ENCODE measurements around the gene NLN.
A peak's percentile ranks its signal among the peaks of the same experiment; 100 is the strongest.
"Not testable (repeated sequence)": the region's sequence is repeated elsewhere in the genome, so short reads cannot be mapped to it uniquely, and the experiment has no call there.

The NLN gene

GRCh38 chr5:65708145-65708544, 13.9 kb upstream of the NLN start:
- no peaks in the 10 kb centered on the region for H3K27me3 ChIP-seq (ENCODE audit: insufficient read depth, low read length)
- no peaks in the 10 kb centered on the region for H3K4me1 ChIP-seq (ENCODE audit: insufficient read depth, low read length)
- no peaks in the 10 kb centered on the region for H3K9me3 ChIP-seq (ENCODE audit: low read length)
- H3K4me3 ChIP-seq (ENCODE audit: low read length) = no peak overlapping the region
- peaks cover 29% of the 10 kb centered on the region for H3K36me3 ChIP-seq (ENCODE audit: insufficient read depth, low read length)
- H2AFZ ChIP-seq (ENCODE audit: low read depth, low read length) = no peak overlapping the region

- Histone ChIP-seq H3K27me3 (ENCODE audit: insufficient read depth, low read length) (no peaks in the 10 kb centered on the region), H3K36me3 (ENCODE audit: insufficient read depth, low read length) (peaks cover 35% of the 10 kb centered on the region), H3K4me1 (ENCODE audit: insufficient read depth, low read length) (peaks cover 15% of the 10 kb centered on the region), H3K9me3 (ENCODE audit: low read length) (peaks cover 8% of the 10 kb centered on the region), H2AFZ (ENCODE audit: low read depth, low read length) (no peak overlapping the region), H3K4me3 (ENCODE audit: low read length) (no peak overlapping the region)
Measured at GRCh38 chr5:65718576-65719310, 3.3 kb upstream of the NLN start.

GRCh38 chr5:65721050-65721719, 820 bp upstream of the NLN start:
- peaks cover 15% of the 10 kb centered on the region for H3K4me1 ChIP-seq (ENCODE audit: insufficient read depth, low read length)
- H3K27me3 ChIP-seq (ENCODE audit: insufficient read depth, low read length) = no peaks in the 10 kb centered on the region
- peaks cover 4% of the 10 kb centered on the region for H3K9me3 ChIP-seq (ENCODE audit: low read length)
- H3K36me3 ChIP-seq (ENCODE audit: insufficient read depth, low read length) = peaks cover 23% of the 10 kb centered on the region
- peak overlapping the region; percentile 89 for H2AFZ ChIP-seq (ENCODE audit: low read depth, low read length)
- peak overlapping the region; percentile 89 for H3K4me3 ChIP-seq (ENCODE audit: low read length)

- Histone ChIP-seq H2AFZ (ENCODE audit: low read depth, low read length) (peak overlapping the region; percentile 20), H3K4me3 (ENCODE audit: low read length) (peak overlapping the region; percentile 89), H3K36me3 (ENCODE audit: insufficient read depth, low read length) (peaks cover 10% of the 10 kb centered on the region), H3K4me1 (ENCODE audit: insufficient read depth, low read length) (peaks cover 15% of the 10 kb centered on the region), H3K9me3 (ENCODE audit: low read length) (no peaks in the 10 kb centered on the region), H3K27me3 (ENCODE audit: insufficient read depth, low read length) (no peaks in the 10 kb centered on the region)
Measured at GRCh38 chr5:65722575-65723403, 784 bp downstream of the NLN start.

- H3K36me3 ChIP-seq (ENCODE audit: insufficient read depth, low read length) = no peaks in the 10 kb centered on the region
- H3K9me3 ChIP-seq (ENCODE audit: low read length) = peaks cover 2% of the 10 kb centered on the region
- no peaks in the 10 kb centered on the region for H3K27me3 ChIP-seq (ENCODE audit: insufficient read depth, low read length)
- H3K4me3 ChIP-seq (ENCODE audit: low read length) = no peak overlapping the region
- no peak overlapping the region for H2AFZ ChIP-seq (ENCODE audit: low read depth, low read length)
- peaks cover 6% of the 10 kb centered on the region for H3K4me1 ChIP-seq (ENCODE audit: insufficient read depth, low read length)
Measured at GRCh38 chr5:65727491-65728156, 5.6 kb downstream of the NLN start.

- no peaks in the 10 kb centered on the region for H3K27me3 ChIP-seq (ENCODE audit: insufficient read depth, low read length)
- no peak overlapping the region for H2AFZ ChIP-seq (ENCODE audit: low read depth, low read length)
- no peak overlapping the region for H3K4me3 ChIP-seq (ENCODE audit: low read length)
- H3K36me3 ChIP-seq (ENCODE audit: insufficient read depth, low read length) = no peaks in the 10 kb centered on the region
- peaks cover 1% of the 10 kb centered on the region for H3K4me1 ChIP-seq (ENCODE audit: insufficient read depth, low read length)
- H3K9me3 ChIP-seq (ENCODE audit: low read length) = peaks cover 2% of the 10 kb centered on the region
Measured at GRCh38 chr5:65728218-65728617, 6.2 kb downstream of the NLN start.

- Histone ChIP-seq H3K4me3 (ENCODE audit: low read length) (no peak overlapping the region), H3K36me3 (ENCODE audit: insufficient read depth, low read length) (no peaks in the 10 kb centered on the region), H3K9me3 (ENCODE audit: low read length) (peaks cover 2% of the 10 kb centered on the region), H2AFZ (ENCODE audit: low read depth, low read length) (no peak overlapping the region), H3K4me1 (ENCODE audit: insufficient read depth, low read length) (no peaks in the 10 kb centered on the region), H3K27me3 (ENCODE audit: insufficient read depth, low read length) (no peaks in the 10 kb centered on the region)
Measured at GRCh38 chr5:65730910-65731309, 8.9 kb downstream of the NLN start.

GRCh38 chr5:65732046-65732445, 10.0 kb downstream of the NLN start:
- H3K4me1 ChIP-seq (ENCODE audit: insufficient read depth, low read length); H3K27me3 ChIP-seq (ENCODE audit: insufficient read depth, low read length); H2AFZ ChIP-seq (ENCODE audit: low read depth, low read length); H3K4me3 ChIP-seq (ENCODE audit: low read length); H3K9me3 ChIP-seq (ENCODE audit: low read length); H3K36me3 ChIP-seq (ENCODE audit: insufficient read depth, low read length): not testable (repeated sequence)

GRCh38 chr5:65734196-65734775, 12.3 kb downstream of the NLN start:
- H2AFZ ChIP-seq (ENCODE audit: low read depth, low read length); H3K27me3 ChIP-seq (ENCODE audit: insufficient read depth, low read length); H3K36me3 ChIP-seq (ENCODE audit: insufficient read depth, low read length); H3K4me1 ChIP-seq (ENCODE audit: insufficient read depth, low read length); H3K9me3 ChIP-seq (ENCODE audit: low read length); H3K4me3 ChIP-seq (ENCODE audit: low read length): not testable (repeated sequence)

- Histone ChIP-seq H3K36me3 (ENCODE audit: insufficient read depth, low read length) (no peaks in the 10 kb centered on the region), H2AFZ (ENCODE audit: low read depth, low read length) (no peak overlapping the region), H3K4me3 (ENCODE audit: low read length) (no peak overlapping the region), H3K9me3 (ENCODE audit: low read length) (peaks cover 2% of the 10 kb centered on the region), H3K4me1 (ENCODE audit: insufficient read depth, low read length) (no peaks in the 10 kb centered on the region), H3K27me3 (ENCODE audit: insufficient read depth, low read length) (no peaks in the 10 kb centered on the region)
Measured at GRCh38 chr5:65734921-65735320, 12.9 kb downstream of the NLN start.

GRCh38 chr5:65736011-65736410, 14.0 kb downstream of the NLN start:
- H3K4me3 ChIP-seq (ENCODE audit: low read length) = no peak overlapping the region
- H3K36me3 ChIP-seq (ENCODE audit: insufficient read depth, low read length) = no peaks in the 10 kb centered on the region
- no peaks in the 10 kb centered on the region for H3K27me3 ChIP-seq (ENCODE audit: insufficient read depth, low read length)
- H3K4me1 ChIP-seq (ENCODE audit: insufficient read depth, low read length) = no peaks in the 10 kb centered on the region
- H3K9me3 ChIP-seq (ENCODE audit: low read length) = no peaks in the 10 kb centered on the region
- no peak overlapping the region for H2AFZ ChIP-seq (ENCODE audit: low read depth, low read length)

- Histone ChIP-seq H3K4me3 (ENCODE audit: low read length) (no peak overlapping the region), H3K36me3 (ENCODE audit: insufficient read depth, low read length) (no peaks in the 10 kb centered on the region), H3K4me1 (ENCODE audit: insufficient read depth, low read length) (no peaks in the 10 kb centered on the region)
Measured at GRCh38 chr5:65737842-65738241, 15.8 kb downstream of the NLN start.

More at GRCh38 chr5:65737842-65738241, 15.8 kb downstream of the NLN start:
- Histone ChIP-seq H3K9me3 (ENCODE audit: low read length) (no peaks in the 10 kb centered on the region), H3K27me3 (ENCODE audit: insufficient read depth, low read length) (no peaks in the 10 kb centered on the region), H2AFZ (ENCODE audit: low read depth, low read length) (no peak overlapping the region)
